Activated CD4-positive, alpha-beta T cell treated with anti-CD3 and anti-CD28 coated beads for 4 hours (primary cell): Measurements from ENCODE around the gene BEGAIN.

Experiments
- DNase-seq, 2 donors: peaks; one replicate each; pipeline ENCODE4 v3.0.0-alpha.2; 2020

The BEGAIN gene

DNA sequence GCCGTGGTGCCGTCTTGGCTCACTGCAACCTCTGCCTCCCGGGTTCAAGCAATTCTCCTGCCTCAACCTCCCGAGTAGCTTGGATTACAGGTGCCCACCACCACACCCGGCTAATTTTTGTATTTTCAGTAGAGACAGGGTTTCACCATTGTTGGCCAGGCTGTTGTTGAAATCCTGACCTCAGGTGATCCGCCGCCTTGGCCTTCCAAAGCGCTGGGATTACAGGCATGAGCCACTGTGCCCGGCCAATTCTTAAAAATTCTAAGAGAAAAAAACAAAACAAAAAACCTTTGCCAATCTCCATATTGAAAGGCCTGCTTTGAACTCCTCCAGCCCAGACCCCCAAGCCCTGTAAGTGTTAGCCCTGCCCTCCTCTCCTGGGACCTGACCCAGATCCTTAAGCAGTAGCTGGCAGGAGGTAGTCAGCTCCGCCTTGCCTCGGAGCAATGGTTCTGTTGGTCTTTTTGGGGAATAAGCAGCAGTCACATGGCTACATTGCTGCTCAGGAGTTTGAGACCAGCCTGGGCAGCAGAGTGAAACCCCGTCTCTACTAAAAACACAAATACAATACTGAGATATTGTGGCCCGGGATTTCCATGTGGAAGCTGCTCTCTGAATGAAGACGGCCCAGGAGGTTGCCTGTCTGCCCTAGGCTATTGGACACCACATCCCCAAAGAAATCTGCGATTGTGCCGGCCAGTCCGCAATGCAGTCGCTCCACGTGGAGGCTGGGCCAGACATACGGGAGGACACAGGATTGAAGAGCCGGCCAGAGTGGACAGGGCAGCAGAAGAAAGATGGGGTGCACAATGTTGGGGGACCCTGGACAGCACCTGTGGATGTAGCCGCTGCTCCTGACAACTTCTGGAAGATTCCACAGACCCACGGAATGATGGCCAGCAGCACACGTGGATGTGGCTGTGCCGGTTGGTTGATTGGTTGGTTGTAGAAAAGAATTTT is 28.8 kb upstream of the BEGAIN start:
- DNase-seq, result no peak

DNA sequence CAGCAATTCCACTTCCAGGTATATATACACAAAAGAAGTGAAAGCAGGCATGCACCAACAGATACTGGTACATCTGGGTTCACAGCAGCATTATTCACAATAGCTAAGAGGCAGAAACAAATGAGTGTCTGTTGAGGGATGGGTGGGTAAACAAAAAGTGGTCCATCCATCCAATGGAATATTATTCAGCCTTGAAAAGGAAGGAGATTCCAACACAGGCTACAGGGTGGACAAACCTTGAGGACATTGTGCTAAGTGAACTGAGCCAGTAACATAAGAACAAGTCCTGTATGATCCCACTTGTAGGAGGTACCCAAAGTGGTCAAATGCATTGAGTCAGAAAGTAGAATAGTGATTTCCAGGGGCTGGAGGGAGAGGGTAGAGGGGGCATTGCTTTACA is 27.6 kb upstream of the BEGAIN start:
- no peak for DNase-seq

DNA sequence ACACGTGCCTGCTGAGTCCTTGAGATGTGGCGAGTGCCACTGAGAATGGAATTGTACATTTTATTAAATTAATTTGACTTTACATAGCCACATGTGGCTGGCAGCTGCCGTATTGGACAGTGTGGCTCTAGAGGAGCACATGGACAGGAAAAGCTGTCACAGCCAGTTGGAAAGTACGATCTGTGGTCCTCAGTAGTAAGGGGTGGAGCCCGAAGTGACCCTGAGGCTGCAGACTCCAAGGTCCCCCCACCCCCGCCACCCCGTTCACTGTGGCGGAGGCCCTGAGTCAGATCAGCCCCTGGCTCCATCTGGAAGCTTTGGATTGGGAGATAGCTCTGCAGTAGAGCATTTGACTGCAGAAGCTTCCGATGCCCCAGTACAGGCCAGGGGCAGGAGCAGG is 25.8 kb upstream of the BEGAIN start:
- DNase-seq, result no peak

DNA sequence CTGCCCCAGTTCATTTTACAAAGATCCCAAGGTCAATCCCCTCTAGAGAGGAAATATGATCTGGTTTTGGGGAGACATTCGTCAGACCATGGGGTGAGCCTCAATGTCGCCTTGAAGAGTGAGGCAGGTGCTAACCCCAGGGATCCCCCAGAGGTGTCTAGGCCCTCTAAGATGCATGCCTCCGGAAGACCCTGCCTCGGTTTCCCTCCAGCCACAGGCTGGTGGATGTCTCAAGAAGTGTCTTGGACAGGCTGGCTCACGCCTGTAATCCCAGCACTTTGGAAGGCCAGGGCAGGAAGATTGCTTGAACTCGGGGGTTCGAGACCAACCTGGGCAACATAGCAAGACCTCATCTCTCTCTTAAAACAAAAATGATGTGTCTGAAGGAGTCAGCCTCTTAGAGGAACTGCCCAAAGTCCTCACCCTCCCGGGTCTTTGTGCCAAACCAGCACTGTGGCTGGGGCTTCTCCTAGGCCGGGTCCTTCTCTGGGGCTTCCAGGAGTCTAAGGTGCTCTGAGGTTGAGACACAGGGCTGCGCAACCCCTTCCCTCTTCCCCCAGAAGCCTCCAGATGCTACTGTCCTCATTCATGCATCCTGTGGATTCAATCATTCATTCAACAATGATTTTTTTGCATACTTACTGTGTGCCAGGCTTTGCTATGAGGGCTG is 24.7 kb upstream of the BEGAIN start:
- DNase-seq, result no peak

DNA sequence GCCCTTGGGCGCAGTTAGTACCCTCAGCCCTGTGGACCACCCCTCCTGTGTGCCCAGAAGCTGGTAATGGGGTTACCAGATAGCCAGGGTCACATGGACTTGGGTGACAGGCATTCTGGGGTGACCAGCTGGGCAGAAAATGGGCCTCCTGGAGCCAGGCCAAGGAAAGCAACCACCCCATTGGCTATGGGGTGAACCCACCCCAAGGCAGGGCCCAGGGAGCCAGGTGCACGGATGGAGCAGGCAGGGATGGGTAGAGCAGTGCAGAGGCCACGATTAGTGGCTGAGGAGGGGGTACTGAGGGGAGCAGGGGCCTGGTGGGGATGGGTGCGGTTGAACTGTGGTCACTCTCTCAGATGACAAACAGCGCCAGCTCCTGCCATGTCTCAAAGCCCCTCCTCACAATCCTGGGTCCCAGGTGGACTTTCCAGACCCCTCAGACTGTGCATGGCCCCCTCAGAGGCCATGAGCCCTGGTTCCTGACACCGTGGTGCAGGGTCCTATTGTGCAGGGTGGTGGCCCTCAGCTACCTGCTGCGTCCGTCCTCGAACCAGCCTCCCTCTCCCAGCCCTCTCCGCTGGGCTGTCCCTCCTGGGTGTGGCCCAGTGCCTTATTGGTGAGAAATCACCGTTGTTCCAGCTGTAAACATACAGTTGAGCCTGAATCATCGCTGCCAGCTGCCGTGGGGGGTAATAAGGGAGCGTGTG is 23.4 kb upstream of the BEGAIN start:
- no peak for DNase-seq

DNA sequence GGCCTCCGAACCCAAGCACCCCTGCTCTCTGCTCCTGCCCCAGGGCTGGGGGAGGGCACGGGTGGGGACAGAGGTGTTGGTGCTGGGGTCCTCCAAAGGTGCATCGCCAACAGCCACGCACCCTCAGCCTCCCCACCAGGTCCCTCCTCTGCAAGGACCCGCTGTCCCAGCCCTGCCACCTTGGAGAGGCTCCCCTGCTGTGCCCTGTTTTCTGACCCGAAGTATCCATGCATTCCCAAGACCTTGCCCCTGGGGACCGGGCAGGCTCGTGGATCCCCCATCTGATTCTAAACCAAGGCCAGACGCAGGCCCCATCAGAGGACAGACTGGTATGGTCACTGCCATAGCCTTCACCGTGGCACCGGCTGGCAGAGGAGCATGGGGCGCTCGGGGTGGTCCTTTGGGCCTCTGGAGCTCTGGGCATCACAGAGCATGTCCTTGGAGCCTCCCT is 22.7 kb upstream of the BEGAIN start:
- DNase-seq, result no peak

DNA sequence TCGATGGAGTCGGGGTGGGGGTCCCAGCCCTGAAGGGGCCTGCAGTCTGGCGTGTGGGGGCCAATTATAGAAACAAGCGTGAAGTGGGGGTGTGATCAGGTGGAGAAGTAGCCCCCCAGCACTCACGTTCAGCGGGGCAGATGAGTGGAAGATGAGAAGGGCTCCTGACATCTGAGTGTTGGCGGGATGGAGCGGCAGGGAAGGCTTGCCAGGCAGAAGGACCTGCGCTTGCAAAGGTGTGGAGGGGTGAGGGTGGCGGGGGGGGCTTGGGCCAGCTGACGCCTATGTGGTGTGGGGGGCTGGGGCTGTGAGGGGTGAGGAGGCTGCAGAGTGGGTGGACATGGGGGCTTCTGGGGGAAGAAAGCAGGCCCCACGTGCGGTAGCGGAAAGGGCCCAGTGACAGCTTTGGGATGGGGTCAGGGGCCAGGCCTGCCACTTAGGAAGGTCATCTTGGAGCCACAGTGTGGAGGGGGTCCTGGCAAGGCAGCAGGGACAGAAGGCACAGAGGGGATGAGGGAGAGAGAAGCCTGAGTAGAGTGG is 22.2 kb upstream of the BEGAIN start:
- DNase-seq, result no peak

DNA sequence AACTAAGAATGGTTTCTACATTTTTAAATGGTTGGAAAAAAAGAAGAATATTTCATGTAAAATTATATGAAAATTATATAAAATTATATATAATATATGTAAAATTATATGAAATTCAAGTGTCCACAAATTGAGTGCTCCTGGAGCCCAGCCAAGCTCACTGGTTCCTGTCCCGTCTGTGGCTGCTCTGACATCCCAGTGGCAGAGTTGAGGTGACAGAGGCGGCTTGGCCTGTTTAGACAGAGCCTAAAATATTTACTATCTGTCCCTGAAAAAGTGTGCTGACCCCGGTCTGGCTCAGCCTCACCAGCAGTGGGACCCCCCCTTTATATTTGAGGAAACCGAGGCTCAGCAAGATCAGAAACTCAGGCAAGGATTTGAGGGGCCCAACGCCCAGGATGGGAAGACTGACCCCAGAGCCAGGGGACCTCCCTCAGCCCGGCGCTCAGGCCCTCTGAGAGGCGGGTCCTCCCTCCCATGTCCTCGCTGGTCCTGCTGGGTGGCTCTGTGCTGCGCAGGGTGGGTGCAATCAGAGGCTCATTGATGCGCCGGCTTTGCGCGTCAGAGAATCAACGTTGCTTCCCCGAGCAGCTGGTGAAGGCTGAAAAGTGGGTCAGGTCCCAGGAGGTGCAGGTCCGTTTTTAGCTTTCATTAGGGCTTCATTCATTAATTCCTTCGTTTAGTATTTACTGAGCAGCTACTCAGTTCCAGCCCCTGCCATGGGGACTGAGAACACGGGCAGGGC is 21.5 kb upstream of the BEGAIN start:
- DNase-seq, result no peak

DNA sequence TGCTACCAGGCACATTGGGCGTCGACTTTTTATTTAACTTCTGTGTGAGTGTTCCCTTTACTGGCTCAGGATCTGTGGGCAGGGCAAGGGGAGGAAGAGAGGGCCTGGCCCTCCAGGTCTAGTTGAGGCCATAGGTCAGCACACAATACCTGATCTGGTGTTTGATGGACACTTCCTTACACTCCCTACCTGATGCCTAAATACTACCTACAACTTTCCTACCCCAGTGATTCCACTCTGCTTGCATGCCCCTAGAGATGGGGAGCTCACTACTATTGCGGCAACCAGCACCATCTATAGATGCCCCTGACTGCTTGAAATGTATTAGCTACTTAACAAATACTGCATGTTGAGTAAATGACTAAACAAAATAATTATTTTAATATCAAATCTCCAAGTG is 20.8 kb upstream of the BEGAIN start:
- DNase-seq, result no peak

DNA sequence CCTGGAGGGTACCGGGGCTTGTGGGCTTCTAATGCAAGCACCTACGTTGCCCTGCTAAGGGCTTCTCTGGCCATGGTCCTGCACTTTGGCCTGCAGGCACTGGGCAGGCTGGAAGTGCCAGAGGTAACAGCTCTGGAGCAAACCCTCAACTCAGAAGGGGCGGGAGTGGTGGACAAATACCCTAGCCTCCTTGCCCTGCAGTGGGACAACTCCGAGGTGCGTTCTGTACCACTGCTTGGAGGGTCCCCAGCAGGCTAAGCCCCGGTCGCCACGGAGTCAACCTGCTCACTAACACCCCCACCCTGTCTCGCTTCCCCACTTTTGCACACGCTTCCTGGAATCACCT is 20.4 kb upstream of the BEGAIN start:
- DNase-seq, result no peak

DNA sequence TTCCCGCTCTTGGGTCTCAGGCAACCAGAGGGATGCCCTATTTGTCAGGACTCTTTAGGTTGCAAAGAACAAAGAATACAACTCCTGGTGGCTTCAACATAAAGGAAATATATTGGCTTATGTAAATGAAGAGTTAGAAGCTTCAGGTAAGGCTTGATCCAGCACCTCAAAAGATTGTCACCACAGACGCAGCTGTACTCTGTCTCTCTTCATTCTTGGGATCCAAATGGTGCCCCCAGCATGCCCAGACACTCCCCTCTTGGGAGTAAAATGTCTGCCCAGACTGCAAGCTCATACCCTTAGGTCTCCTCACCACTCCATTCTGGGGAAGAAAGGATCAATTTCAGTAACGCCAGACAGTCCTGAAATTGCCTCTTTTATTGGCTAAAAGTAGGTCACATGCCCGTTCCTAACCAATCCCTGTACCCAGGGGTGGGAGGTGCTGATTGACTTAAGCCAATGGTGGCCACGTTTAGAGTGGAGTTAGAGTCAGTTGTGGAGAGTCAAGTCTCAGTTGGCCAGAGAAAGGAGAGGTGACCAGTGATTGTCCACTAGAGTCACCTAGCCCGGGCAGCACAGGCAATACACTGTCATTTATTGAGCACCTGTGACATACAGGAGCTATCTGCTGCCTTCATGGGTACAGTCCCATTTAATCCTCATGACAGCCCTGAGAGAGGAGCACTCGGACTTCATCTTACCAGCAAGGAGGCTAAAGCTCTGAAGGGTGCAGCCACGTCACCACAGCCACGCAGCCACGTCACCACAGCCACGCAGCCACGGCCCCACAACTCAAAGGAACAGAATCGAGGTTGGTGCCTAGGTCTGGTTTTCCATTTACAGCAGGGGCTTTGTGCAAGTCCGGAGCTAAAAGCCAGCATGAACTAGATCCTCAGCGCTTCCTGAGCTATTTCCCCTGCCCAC is 19.7 kb upstream of the BEGAIN start:
- DNase-seq, result no peak

DNA sequence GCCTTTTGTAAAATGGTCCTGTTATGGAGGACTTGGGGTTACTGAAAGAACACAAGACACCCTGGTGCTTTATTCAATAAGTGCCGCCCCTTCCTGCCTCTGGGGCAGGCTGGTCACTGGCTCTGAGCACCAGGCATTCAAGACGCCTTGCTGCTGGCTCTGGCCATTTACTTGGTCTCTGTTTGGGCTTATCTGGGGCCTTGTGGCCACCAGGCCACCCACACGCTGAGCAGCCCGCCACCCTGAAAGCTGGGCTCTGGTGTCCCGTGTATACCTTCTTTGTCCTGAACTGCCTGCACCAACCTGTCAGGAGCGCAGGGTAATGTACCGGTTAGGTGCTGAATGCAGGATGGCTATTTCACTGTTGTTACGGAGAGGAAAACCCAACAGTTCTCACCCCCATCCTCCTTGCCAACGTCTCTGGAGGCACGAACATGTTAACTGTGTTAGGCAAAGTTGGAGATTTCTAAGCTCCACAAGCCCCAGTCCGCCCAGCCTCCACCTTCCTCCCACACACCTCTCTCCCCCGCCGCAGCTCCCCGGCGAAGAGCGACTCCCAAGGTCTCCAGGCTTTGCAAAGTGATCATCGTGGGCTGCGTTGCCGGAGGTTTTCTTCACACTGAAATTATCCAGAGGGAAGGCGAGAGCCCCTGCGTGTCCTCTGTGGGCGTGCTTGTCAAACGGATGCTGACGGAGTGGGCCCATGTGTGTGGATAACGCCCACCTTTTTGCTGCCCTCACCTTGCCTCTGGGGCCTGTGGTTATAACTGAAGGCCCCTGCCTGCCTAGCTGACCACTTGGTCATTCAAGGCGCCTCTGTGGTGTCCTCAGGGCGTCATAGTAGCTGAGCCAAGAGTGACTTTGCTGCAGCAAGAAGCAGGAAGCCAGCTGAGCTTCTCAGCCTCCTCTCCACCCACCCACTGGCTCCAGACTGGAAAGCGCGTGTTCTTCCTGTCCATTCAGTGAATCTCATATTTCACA is 18.8 kb upstream of the BEGAIN start:
- no peak for DNase-seq

DNA sequence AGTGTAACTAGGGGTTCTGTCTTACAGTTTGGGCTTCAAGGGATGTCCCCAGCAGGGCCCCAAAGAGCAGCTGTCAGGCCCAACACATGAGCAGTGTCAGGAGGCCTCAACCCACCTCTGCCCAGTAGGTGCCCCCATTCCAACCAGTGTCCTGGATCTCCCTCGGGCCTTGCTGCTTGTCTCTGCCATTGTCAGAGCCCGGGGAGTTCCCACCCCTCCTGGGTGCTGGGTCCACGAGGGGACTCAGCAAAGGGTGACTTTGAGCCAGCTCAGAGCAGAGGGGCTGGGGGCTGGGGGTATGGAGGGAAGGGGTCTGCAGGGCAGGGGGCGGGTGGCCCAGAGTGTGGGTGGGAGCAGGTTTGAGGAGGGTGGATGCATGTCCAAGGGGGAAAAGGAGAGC is 18.0 kb upstream of the BEGAIN start:
- DNase-seq, result no peak

DNA sequence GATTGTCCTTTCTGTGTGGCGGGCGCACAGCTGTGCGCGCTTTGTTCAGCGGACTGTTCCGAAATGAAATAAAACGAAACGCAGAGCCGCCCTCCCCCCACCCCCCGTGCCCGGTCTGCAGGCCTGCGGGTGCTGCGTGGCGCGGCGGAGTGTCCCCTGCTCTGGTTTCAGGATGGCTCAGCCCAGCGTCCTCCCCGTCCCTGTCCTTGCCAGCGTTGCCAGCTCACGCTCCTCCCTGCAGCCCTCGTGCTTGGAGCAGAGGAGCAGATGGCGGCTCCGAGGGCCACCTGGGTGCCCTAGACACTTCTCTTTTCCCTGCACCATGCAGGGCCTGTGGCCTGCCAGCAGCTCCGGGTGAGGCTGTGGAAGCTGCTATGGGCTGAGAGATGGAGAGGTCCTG is 17.5 kb upstream of the BEGAIN start:
- DNase-seq, result no peak

DNA sequence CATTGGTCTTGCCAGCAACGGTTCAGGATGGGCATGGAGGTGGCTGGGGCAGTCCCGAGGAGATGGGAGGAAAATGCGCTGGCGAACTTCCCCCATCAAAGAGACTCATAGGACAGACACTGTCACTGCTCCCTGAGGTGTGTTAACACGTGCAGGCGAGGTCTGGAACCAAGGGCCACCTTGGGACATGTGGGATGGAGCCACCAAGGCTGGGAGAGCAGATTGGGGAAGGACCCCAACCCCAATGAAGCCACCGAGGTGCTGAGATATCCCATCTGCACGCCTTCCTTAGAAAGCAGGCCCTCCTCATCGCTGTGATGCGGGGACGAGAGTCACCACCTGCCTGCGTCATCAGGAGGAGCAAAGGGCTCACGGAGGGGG is 16.9 kb upstream of the BEGAIN start:
- DNase-seq, result no peak

DNA sequence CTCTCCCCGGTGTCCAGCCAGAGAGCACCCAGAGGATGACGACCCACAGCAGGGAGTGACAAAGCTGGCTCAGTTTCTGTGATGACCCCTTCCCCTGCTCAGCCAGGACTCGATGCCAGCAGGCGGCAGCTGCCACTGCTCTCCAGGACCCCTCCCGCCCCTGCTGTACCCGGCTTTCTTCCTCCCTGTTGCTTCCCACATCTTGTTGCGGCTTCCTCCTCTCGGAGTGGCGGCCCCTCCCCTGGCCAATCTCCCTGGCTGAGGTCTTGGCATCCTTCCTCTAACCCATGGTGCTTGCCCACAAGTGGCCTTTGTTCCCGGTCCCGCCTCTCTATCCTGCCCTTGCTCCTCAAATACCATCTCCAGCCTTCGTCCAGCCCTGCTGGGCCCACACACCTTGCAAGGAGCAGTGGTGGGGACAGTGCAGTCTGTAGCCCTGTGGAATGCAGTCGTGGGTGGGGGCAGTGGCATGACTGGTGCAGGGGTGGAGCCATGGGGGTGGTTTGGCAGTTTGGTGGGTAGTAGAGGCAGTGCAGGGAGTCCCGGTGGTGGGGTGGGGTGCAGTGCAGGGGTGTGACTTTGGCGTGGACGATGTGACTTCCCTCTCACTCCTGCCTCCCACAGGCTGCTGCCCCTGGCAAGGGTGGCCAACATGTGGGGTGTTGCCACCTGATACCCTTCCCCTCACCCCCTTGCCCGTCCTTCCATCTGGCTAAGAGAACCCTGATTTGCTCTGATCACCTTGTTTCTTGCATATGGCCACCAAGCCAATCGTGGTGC is 16.3 kb upstream of the BEGAIN start:
- no peak for DNase-seq

DNA sequence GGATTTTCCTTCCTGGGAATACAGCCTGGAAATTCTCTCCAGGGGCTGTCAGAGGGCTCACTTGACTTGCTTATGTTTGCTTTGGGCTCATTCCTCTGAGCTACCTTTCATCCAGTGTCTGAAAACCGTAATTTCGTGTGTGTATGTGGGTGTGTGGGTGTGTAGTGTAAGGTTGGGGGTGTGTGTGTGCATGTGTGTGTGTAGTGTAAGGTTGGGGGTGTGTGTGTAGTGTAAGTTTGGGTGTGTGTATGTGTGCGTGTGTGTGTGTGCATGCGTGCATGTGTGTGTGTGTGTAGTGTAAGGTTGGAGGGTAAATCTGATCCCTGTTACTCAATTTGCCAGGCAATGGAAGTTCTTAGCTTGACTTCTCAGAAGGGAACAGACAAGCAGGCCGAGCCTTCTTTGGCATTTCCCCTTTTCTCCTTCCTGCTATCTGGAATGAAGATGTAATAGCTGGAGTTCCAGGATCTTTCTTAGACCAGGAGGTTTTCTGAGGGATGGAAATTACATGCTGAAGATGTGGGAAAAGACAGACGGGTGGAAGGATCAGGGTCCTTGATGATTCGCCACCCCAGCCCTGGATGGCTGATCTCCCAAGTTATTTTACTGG is 15.5 kb upstream of the BEGAIN start:
- DNase-seq, result no peak

DNA sequence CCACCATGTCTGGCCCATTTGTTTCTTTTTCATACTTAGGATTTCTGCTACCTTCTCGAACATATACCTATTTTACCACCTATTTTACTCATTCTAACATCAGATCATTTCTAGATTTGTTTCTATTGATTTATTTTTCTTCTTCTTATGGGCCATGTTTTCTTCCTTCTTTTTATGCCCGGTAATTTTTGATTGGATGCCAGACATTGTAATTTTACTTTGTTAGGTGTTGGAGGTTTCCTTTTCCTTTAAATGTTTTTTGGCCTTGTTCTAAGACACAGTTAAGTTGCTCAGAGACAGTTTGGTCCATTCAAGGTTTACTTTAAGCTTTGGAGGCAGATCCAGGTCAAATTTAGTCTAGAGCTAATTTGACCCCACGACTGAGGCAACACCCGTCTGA is 14.7 kb upstream of the BEGAIN start:
- DNase-seq, result no peak

DNA sequence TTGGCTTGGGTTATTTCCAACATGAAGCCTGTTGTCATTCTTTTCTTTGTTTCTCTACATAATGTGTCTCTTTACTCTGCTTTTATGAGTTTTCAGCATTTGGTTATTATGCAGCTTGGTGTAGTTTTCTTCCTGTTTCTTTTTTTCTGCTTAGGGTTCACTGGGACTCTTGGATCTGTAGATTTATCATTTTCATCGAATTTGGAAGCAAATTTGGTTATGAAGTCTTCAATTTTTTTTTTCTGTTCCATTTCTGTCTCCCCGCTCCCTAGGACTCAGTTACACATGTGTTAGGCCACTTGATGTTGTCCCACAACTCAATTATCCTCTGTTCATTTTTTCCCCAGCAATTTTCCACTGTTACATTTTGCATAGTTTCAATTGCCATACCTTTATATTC is 13.8 kb upstream of the BEGAIN start:
- no peak for DNase-seq
